GM12873 (cell line): Measurements from ENCODE around the gene BCDIN3D.

Source experiments
- TF ChIP-seq, protein P1 (sequence below): IDR thresholded peaks from 2 replicates; pipeline ENCODE4 v1.5.1; 2012; ENCODE audit warnings: low read depth, mild to moderate bottlenecking, moderate library complexity, low read length, control low read depth; ENCODE audit not compliant: insufficient read depth; ENCODE audit errors: missing control alignments

Gene BCDIN3D

DNA sequence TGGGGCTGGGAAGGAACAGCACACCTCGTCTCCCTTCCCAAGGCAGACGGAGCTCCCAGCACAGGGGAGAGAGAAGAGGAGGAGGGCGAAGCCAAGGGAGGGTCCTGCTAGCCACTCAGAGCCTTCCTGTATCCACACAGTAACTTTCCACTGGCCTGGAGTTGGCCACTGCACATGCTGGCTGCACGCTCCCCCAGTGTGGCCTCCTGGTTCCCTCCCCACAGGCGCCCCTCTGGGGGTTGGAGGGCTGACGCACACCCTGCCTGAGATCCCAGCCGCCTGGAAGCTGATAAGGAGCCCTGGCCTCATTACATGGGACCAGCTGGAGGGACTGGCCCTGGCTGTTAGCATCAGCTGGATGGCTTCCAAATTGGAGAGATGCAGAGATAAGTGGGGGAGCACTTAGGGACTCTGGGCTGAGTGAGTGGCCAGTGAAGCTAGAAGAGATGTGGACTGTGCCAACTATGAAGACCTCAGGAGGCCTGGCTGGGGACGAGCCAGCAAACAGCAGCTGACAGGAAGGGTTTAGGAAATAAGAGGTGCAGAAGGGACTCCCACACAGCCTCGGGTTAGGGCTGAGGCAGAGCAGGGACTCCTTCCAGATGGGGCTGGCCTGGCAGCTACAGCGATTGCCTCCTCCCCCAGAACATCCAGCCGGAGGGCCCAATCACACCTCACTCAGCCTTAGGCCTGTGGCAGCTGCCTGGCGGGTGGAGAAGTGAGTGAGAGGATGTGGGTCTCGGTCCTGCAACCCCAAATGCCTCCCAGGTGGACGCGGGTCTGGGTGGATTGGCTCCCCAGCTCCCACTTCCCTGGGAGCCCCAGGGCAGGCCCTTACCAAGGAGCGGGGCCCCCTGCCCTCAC, 26.3 kb upstream of the BCDIN3D start:
- TF ChIP-seq, protein P1, sequence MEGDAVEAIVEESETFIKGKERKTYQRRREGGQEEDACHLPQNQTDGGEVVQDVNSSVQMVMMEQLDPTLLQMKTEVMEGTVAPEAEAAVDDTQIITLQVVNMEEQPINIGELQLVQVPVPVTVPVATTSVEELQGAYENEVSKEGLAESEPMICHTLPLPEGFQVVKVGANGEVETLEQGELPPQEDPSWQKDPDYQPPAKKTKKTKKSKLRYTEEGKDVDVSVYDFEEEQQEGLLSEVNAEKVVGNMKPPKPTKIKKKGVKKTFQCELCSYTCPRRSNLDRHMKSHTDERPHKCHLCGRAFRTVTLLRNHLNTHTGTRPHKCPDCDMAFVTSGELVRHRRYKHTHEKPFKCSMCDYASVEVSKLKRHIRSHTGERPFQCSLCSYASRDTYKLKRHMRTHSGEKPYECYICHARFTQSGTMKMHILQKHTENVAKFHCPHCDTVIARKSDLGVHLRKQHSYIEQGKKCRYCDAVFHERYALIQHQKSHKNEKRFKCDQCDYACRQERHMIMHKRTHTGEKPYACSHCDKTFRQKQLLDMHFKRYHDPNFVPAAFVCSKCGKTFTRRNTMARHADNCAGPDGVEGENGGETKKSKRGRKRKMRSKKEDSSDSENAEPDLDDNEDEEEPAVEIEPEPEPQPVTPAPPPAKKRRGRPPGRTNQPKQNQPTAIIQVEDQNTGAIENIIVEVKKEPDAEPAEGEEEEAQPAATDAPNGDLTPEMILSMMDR, result no peak

DNA sequence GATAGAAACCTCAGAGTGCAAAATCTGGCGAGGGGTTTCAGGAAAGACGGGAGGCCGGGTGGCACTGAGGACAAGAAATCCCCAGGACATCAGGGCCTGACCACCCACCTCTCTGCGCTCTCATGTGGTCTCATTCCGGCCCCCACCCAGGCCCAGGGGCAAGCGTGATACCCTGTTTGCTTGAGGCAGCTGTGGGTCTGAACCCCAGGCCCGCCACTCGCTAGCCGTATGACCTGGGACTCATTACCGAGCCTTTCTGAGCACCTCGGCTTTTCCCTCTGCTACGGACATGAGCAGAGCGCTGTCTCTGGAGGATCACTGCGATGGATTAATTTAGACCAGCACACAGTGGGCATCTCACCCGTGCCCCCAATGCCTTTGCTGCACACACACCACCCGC, 25.5 kb upstream of the BCDIN3D start:
- TF ChIP-seq, protein P1, result no peak

DNA sequence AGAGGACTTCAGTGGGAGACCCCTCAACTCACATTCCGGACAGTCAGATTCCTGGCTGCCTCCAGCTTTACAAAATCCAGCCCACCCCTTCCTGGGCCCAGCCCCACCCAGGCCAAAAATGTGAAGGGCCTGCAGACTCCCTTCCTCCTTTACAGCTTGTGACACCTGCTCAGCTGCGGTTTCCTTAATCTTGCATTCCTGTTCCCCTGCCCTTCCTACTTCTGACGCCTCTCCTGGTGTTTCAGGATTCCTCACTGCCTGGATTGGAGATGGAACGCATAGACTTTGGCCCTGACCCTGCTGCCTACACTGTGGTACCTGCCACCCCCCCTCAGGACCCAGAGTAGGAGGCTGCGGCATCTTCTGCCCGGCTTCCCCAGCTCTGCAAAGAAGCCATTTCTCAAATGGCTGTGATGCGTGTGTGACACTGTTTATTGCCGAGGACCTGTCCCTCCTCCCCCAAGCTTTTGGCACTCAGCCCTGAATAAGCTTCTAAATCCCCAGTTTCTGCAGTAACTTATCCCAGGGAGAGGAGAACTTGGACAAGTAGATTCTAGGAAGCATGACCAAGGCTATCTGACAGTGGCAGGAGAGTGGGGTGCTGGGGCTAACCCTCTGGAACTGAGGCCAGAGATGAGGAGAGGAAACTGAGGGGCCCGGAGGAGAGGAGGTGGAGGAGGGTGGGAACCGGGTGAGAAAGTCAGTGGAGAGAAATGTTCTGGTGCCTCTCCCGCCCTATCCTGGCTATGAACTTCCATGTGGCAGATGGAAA, 24.9 kb upstream of the BCDIN3D start:
- TF ChIP-seq, protein P1, result no peak

DNA sequence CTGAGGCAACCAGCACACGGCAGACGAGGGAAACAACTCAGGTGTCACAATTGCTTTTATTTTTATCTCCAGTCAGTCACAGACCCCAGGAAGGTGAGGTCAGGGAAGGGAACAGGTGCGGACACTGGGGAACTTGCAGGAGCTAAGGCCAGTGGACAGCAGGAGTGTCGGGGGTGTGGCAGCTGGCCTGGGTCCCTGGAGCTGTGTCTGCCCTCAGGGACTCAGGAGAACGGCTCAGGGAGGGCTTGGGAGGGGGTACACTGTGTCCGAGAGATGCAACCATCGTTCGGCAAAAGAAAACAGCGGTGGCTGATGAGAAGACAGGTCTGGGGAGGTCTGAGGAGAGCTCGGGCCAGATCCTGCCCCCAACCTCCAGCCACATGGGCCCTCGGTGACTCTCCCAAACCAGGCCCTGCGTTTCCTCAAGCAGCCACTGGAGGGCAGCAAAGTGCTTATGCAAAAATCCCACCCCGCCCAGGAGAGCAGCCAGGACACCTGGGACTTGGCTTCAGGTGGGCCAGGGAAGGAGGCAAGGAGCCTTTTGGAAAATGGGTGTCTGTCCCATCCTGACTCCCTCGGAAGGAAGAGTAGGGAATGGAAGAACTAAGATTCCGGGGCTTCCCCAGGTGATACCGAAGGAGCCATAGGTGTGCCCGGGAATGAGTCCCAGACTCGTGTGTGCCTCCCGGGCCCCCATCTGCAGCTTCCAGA, 24.1 kb upstream of the BCDIN3D start:
- TF ChIP-seq, protein P1, result peak; percentile 97

DNA sequence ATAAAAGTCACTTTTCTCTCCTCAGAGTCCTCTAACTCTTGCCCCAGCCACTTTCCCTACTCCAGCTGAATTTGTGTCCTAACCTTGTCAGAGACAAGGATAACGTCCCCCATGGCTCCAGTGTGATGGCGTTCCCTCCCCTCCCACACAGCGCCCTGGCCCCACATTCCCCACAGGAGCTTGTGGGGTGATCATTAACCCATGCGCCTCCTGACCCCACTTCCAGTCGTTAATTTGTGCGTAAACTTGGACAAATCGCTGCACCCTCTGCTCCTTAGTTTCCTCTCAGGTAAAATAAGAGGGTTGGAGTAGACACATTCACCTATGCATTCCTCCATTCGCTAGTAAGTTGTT, 22.9 kb upstream of the BCDIN3D start:
- TF ChIP-seq, protein P1, result no peak

DNA sequence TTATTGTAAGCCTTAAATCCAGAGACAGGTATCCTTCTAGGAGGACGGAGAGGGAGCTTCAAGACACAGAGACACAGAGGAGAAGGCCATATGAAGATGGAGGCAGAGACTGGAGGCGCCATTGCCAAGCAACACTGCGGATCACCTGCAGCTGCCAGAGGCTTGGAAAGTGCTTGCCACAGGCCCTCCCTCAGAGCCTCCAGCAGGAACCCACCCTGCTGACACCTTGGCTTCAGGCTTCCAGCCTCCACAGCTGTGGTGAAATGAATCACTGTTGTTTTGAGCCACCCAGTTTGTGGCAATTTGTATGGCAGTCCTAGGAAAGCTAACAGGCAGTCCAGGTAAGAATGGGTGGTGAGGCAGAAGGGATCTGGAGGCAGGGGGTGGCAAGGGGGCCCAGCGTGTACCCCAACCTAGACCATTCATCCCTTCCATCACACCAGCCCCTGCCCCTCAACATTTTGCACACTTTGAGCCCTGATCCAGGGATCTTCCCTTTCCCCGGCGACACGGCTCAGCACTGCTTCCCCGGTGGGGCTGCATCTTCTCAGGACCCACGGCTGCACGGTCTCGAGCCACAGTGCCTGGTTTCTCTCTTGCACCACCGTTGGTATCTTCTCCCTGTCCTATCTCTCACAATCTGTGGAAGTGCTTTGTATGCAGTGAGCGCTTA, 22.3 kb upstream of the BCDIN3D start:
- TF ChIP-seq, protein P1, result no peak

DNA sequence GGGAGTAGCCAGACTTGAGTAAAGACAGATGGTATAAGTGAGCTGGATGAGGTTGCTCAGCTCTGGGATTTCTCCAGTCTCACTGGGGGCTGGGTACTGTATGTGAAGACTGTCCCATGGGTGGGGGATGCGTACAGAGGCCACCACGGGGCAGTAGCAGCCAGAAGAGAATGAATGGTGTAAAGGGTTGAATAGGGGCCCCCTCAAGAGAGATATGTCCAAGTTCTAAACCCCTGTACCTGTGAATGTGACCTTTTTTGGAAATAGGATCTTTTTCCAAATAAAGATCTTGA, 21.8 kb upstream of the BCDIN3D start:
- TF ChIP-seq, protein P1, result no peak
